Lower leg skin (tissue), 3 donors: ENCODE measurements around the gene BICDL1.

Experiments used
- POLR2A ChIP-seq, 2 donors: fragments of 450-650 bp; IDR thresholded peaks; one replicate each; pipeline ENCODE4 v1.6.1; 2016 to 2017; ENCODE audit warnings: antibody characterized with exemption in 2 of 2, mild to moderate bottlenecking in 1 of 2, moderate library complexity in 1 of 2
- TF ChIP-seq, protein P1 (sequence below), 3 donors: fragments of 450-650 bp; IDR thresholded peaks; one replicate each; pipeline ENCODE4 v1.5.1; 2016; ENCODE audit warnings: antibody characterized with exemption in 3 of 3, mild to moderate bottlenecking in 3 of 3, moderate library complexity in 2 of 3

DNA sequence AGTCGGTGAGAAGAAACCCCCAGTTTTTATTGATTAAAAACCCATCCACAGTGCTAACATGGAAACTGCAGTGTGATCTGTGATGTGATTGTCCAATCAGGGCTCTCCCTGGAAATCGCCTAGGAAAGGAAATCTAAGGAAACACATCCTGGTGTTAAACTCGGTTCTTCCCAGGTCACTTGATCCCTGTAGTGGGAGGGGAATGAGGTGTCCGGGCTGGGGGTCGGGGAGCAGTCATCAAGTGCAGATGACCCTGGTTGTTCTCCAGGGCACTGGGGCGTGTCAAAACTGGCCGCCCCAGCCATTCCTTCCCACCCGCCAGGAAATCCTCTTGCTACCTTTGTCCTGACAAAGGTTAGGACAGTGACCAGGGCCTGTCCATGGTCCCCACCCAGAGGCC, 106.7 kb downstream of the BICDL1 start:
- TF ChIP-seq, protein P1, sequence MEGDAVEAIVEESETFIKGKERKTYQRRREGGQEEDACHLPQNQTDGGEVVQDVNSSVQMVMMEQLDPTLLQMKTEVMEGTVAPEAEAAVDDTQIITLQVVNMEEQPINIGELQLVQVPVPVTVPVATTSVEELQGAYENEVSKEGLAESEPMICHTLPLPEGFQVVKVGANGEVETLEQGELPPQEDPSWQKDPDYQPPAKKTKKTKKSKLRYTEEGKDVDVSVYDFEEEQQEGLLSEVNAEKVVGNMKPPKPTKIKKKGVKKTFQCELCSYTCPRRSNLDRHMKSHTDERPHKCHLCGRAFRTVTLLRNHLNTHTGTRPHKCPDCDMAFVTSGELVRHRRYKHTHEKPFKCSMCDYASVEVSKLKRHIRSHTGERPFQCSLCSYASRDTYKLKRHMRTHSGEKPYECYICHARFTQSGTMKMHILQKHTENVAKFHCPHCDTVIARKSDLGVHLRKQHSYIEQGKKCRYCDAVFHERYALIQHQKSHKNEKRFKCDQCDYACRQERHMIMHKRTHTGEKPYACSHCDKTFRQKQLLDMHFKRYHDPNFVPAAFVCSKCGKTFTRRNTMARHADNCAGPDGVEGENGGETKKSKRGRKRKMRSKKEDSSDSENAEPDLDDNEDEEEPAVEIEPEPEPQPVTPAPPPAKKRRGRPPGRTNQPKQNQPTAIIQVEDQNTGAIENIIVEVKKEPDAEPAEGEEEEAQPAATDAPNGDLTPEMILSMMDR (IDR thresholded peaks at IDR 0.05) = no peak
- no peak for TF ChIP-seq POLR2A (IDR thresholded peaks at IDR 0.05)
